ENCODE measurements around the gene PLA2G4A.

PLA2G4A gene

GRCh38 chr1:187013582-187014200 lies 184.9 kb downstream of the PLA2G4A start:
- no peak for DNase-seq

GRCh38 chr1:187018291-187018690 lies 189.5 kb downstream of the PLA2G4A start:
- DNase-seq, result no peak

GRCh38 chr1:187027253-187027652 lies 198.5 kb downstream of the PLA2G4A start:
- no peak for DNase-seq

- DNase-seq, result no peak
Measured at GRCh38 chr1:187032316-187032981, 203.7 kb downstream of the PLA2G4A start.

GRCh38 chr1:187032982-187033692 lies 204.4 kb downstream of the PLA2G4A start:
- DNase-seq, result no peak

GRCh38 chr1:187033693-187034390 lies 205.1 kb downstream of the PLA2G4A start:
- no peak for DNase-seq

- no peak for DNase-seq
Measured at GRCh38 chr1:187034501-187034900, 205.8 kb downstream of the PLA2G4A start.

GRCh38 chr1:187037973-187038553 lies 209.3 kb downstream of the PLA2G4A start:
- DNase-seq, result no peak
